PFSK-1 (cell line): ENCODE results near the gene ALPI.

Experiments used
- POLR2AphosphoS5 ChIP-seq: IDR thresholded peaks from 2 replicates; pipeline ENCODE4 v1.6.1; 2012; ENCODE audit warnings: low read depth, mild to moderate bottlenecking, control low read depth, low read length, moderate library complexity
- SIN3A ChIP-seq: IDR thresholded peaks from 2 replicates; pipeline ENCODE4 v1.6.1; 2012; ENCODE audit warnings: mild to moderate bottlenecking, low read length, moderate library complexity, borderline replicate concordance; ENCODE audit not compliant: insufficient read depth
- TAF1 ChIP-seq: IDR thresholded peaks from 2 replicates; pipeline ENCODE4 v1.6.1; 2012; ENCODE audit warnings: low read length, control low read depth, borderline replicate concordance; ENCODE audit not compliant: insufficient read depth

DNA sequence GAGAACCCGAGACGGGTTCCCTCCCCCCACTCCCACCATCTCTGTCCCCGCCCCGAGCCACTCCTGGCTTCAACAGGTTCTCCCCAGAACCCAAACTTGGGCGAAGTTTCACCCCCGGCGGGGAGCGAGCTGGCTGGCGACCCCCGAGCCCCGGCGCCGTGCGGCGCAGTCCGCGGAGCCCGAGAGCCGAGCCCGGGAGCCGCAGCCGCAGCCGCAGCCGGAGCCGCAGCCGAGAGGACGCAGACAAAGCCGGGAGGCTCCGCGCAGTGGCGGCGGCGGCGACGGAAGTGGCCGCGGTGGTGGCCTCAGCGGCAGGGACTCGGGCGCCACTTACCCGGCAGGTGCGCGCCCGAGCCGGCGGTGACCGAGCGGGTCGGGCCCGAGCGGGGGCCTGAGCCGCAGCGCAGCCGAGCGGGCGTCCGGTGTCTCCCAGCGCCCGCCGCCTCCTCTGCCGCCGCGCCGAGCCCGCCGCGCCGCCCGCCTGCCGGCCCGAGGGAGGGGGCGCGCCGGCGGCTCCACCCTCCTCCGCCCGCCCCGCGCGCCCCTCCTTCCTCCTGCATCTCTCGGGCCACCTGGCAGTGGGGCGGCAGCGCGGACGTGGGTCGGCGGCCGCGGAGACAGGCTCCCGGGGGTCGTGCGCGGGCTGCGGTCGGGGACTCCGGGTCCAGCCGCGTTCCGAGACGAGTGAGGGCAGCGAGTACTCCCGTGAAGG lies 31.6 kb downstream of the ALPI start, which contains the start of gene ECEL1:
- TF ChIP-seq TAF1: no peak
- no peak for TF ChIP-seq POLR2AphosphoS5
- no peak for TF ChIP-seq SIN3A
